ENCODE results near the gene COTL1.
A peak's percentile ranks its signal among the peaks of the same experiment; 100 is the strongest.

COTL1 gene, protein sequence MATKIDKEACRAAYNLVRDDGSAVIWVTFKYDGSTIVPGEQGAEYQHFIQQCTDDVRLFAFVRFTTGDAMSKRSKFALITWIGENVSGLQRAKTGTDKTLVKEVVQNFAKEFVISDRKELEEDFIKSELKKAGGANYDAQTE

GRCh38 chr16:84617791-84618580 is at the start of gene COTL1:
Gene COTL1 (minus strand): TSS chr16:84618078. CDS start chr16:84617914, 164 bp downstream.
- no peak within 1 kb of the TSS for H3K4me3 ChIP-seq (IDR thresholded peaks at IDR 0.05; ENCODE audit: insufficient read depth, low read depth, low read length)
- H3K9ac ChIP-seq: no peak within 1 kb of the TSS
- H2AFZ ChIP-seq (ENCODE audit: low read depth): peak within 1 kb of the TSS; percentile 67

GRCh38 chr16:84665843-84666242 is 48.0 kb upstream of the COTL1 start:
- no peak overlapping the region for H3K4me2 ChIP-seq
- no peaks in the 10 kb centered on the region for H3K27me3 ChIP-seq (ENCODE audit: insufficient read depth, low read depth)
- no peak overlapping the region for H2AFZ ChIP-seq (ENCODE audit: low read depth)
- TF ChIP-seq CTCF (conservative IDR thresholded peaks at IDR 0.05; ENCODE audit: low read depth, low read length): no peak
- H3K4me1 ChIP-seq (ENCODE audit: low read depth, poor library complexity, severe bottlenecking): no peaks in the 10 kb centered on the region
- H3K9ac ChIP-seq: no peak overlapping the region
- no peaks in the 10 kb centered on the region for H4K20me1 ChIP-seq (ENCODE audit: insufficient read depth)
- H3K36me3 ChIP-seq (ENCODE audit: insufficient read depth): no peaks in the 10 kb centered on the region; the same call in 1 of the 2 replicates
- no peaks in the 10 kb centered on the region for H3K79me2 ChIP-seq (ENCODE audit: insufficient read depth, low read depth)
- no peak overlapping the region for H3K4me3 ChIP-seq (IDR thresholded peaks at IDR 0.05; ENCODE audit: insufficient read depth, low read depth, low read length)
- no peak overlapping the region for H3K27ac ChIP-seq

More at GRCh38 chr16:84617791-84618580, at the start of gene COTL1:
- Histone ChIP-seq H3K27me3 (ENCODE audit: insufficient read depth, low read depth) (peaks cover 64% of the 10 kb centered on the region), H3K36me3 (ENCODE audit: insufficient read depth) (no peaks in the 10 kb centered on the region), H3K4me1 (ENCODE audit: low read depth, poor library complexity, severe bottlenecking) (peaks cover 7% of the 10 kb centered on the region), H3K79me2 (ENCODE audit: insufficient read depth, low read depth) (no peaks in the 10 kb centered on the region), H3K27ac (no peak within 1 kb of the TSS), H3K4me2 (peak within 1 kb of the TSS; percentile 68), H4K20me1 (ENCODE audit: insufficient read depth) (no peaks in the 10 kb centered on the region)
- TF ChIP-seq CTCF (conservative IDR thresholded peaks at IDR 0.05; ENCODE audit: low read depth, low read length): no peak

- H4K20me1 ChIP-seq (ENCODE audit: insufficient read depth): no peaks in the 10 kb centered on the region
- TF ChIP-seq CTCF (conservative IDR thresholded peaks at IDR 0.05; ENCODE audit: low read depth, low read length): no peak
- H3K27me3 ChIP-seq (ENCODE audit: insufficient read depth, low read depth): no peaks in the 10 kb centered on the region
- no peaks in the 10 kb centered on the region for H3K4me1 ChIP-seq (ENCODE audit: low read depth, poor library complexity, severe bottlenecking)
- H2AFZ ChIP-seq (ENCODE audit: low read depth): no peak overlapping the region
- H3K36me3 ChIP-seq (ENCODE audit: insufficient read depth): no peaks in the 10 kb centered on the region; the same call in 1 of the 2 replicates
- no peak overlapping the region for H3K27ac ChIP-seq
- H3K4me2 ChIP-seq: no peak overlapping the region
- H3K4me3 ChIP-seq (IDR thresholded peaks at IDR 0.05; ENCODE audit: insufficient read depth, low read depth, low read length): no peak overlapping the region
- no peak overlapping the region for H3K9ac ChIP-seq
- H3K79me2 ChIP-seq (ENCODE audit: insufficient read depth, low read depth): no peaks in the 10 kb centered on the region
Measured at GRCh38 chr16:84665359-84665758, 47.5 kb upstream of the COTL1 start.

- no peak overlapping the region for H3K4me2 ChIP-seq
- H3K9ac ChIP-seq: no peak overlapping the region
- no peaks in the 10 kb centered on the region; the same call in 1 of the 2 replicates for H3K36me3 ChIP-seq (ENCODE audit: insufficient read depth)
Measured at GRCh38 chr16:84663433-84664101, 45.7 kb upstream of the COTL1 start.

More at GRCh38 chr16:84663433-84664101, 45.7 kb upstream of the COTL1 start:
- H3K27me3 ChIP-seq (ENCODE audit: insufficient read depth, low read depth): no peaks in the 10 kb centered on the region
- no peak overlapping the region for H3K4me3 ChIP-seq (IDR thresholded peaks at IDR 0.05; ENCODE audit: insufficient read depth, low read depth, low read length)
- no peak for TF ChIP-seq CTCF (conservative IDR thresholded peaks at IDR 0.05; ENCODE audit: low read depth, low read length)
- H3K27ac ChIP-seq: no peak overlapping the region
- no peaks in the 10 kb centered on the region for H4K20me1 ChIP-seq (ENCODE audit: insufficient read depth)
- no peak overlapping the region for H2AFZ ChIP-seq (ENCODE audit: low read depth)
- H3K4me1 ChIP-seq (ENCODE audit: low read depth, poor library complexity, severe bottlenecking): no peaks in the 10 kb centered on the region
- no peaks in the 10 kb centered on the region for H3K79me2 ChIP-seq (ENCODE audit: insufficient read depth, low read depth)
